Activated CD4-positive, alpha-beta T cell treated with anti-CD3 and anti-CD28 coated beads for 1 hour (primary cell): ENCODE measurements around the gene UNC80.
"Not testable (repeated sequence)": the region's sequence is repeated elsewhere in the genome, so short reads cannot be mapped to it uniquely, and the experiment has no call there.

Experiments used
- DNase-seq: peaks from one replicate; pipeline ENCODE4 v3.0.0-alpha.2; 2020

The UNC80 gene, protein sequence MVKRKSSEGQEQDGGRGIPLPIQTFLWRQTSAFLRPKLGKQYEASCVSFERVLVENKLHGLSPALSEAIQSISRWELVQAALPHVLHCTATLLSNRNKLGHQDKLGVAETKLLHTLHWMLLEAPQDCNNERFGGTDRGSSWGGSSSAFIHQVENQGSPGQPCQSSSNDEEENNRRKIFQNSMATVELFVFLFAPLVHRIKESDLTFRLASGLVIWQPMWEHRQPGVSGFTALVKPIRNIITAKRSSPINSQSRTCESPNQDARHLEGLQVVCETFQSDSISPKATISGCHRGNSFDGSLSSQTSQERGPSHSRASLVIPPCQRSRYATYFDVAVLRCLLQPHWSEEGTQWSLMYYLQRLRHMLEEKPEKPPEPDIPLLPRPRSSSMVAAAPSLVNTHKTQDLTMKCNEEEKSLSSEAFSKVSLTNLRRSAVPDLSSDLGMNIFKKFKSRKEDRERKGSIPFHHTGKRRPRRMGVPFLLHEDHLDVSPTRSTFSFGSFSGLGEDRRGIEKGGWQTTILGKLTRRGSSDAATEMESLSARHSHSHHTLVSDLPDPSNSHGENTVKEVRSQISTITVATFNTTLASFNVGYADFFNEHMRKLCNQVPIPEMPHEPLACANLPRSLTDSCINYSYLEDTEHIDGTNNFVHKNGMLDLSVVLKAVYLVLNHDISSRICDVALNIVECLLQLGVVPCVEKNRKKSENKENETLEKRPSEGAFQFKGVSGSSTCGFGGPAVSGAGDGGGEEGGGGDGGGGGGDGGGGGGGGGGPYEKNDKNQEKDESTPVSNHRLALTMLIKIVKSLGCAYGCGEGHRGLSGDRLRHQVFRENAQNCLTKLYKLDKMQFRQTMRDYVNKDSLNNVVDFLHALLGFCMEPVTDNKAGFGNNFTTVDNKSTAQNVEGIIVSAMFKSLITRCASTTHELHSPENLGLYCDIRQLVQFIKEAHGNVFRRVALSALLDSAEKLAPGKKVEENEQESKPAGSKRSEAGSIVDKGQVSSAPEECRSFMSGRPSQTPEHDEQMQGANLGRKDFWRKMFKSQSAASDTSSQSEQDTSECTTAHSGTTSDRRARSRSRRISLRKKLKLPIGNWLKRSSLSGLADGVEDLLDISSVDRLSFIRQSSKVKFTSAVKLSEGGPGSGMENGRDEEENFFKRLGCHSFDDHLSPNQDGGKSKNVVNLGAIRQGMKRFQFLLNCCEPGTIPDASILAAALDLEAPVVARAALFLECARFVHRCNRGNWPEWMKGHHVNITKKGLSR (N-terminal part only)

DNA sequence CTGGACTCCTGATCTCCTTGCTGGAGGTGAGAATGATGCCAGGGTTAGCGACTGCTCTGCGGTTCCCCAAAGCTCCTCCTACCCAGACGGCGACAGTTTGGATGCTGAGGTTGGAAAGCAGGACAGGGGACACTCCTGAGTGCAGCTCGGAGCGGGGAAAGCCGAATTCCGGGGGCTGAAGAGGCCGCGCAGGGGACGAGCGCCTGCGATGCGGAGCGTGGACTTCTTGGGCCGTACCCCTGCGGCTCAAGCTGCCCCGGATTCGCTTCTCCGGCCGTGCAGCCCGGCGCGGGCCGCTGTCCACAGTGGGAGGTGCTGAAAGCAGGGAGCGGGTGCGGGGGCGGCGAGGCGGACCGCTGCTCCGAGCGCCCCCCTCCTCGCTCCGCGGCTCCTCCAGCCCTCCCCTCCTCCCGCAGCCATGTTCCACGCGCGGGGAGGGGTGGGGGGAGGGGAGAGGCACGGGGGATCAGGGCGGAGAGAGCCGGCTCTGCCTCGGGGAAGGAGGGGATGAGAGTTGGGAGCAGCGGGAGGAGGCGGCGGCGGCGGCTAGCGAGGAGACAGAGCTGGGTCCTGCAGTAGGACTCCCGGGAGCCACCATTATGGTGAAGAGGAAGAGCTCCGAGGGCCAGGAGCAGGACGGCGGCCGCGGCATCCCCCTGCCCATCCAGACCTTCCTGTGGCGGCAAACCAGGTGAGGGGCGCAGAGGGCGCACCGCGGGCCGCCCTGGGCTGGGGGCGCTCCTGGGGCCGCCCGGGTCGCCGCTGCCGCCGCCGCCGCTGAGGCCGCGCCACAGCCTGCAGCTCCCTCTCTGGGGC lies at the start of gene UNC80:
UNC80 (plus strand) TSS at position 359 of the 816 bp plus-strand sequence; CDS start at position 600, 241 bp downstream.
- no peak for DNase-seq

DNA sequence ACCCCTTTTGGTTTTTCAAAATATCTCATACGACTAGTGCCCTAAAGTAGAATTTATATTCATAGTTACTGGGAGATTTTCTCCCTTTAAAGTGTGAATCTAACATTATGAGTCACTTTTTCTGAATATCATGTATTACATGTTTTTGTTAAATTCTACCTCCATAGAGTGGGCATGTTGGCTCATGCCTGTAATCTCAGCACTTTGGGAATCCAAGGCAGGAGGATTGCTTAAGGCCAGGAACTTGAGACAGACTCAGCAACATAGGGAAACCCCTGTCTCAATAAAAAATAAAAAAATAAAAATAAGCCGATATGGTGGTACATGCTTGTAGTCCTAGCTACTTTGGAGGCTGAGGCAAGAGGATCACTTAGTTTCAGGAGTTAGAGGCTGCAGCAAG lies 45.3 kb upstream of the UNC80 start:
- DNase-seq = no peak

DNA sequence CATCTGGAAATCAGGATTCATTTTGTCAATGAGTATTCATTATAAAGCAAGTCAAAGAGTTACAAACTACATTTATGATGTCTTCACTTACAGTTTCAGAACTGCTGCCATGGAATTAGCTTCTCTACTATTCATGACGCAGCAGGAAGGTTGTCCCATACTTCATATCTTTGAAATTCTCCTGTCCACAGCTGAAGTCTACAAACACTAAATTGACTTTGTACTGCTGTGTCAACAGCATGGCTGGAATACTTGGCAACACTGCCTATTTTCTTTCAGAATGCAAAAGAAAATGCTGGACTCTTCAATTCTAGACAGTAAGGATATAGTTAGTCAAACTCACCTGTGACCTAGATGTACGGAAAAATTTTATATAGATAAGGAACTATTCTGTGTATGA lies 44.6 kb upstream of the UNC80 start:
- no peak for DNase-seq

DNA sequence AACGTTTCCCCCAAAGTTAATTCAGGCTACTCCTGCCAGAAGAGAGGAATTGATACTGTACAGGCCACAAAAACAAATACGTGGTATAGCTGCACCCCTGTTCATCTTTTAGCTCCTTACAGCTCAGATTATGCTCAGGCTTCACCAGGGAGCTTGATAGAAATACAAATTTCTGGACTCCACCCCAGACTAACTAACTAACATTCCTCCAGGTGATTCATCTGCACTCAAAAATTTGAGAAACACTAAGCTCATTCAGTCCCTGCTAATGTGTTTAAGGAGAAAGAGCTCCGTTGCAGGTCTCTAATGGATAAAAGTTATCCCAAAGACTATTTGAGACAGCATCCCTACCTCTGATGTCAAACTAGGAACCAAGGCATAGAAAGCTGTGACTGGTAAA lies 36.8 kb upstream of the UNC80 start:
- no peak for DNase-seq

DNA sequence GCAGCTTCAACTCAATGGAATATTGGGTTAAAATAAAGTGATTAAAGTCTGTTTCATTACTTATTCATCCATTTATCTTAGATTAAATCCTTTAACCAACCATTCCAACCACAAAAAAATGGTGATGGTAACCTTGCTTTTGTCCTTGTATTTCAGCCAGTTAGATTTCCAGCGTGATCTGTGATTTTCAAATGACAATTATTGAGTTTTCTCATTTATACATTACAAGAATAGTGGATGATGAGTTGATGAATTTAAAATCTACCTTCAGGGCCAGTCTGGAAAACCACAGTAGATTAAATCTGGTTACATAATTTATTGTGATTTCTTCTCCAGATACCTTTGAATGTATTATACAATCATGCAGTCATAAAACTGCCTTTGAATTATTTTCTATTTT lies 29.7 kb upstream of the UNC80 start:
- DNase-seq = no peak

DNA sequence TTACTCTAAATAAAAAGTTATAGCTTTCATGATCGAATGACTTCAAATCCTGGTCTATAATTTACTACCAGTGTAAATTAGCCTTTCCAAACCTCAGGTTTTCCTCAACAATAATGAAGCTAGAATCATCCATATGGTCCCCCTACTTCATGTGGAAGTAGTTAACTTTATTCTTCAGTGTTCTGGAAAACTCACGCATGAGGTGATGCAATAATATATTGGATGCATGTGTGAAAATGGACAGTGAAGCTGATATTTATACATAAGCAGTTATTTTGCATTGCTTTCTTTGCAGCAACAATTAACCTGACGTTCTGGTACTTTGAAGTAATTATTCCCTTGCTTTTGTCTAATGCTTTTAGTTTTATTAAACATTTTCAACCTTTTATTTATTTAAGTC lies 18.6 kb upstream of the UNC80 start:
- DNase-seq = no peak

DNA sequence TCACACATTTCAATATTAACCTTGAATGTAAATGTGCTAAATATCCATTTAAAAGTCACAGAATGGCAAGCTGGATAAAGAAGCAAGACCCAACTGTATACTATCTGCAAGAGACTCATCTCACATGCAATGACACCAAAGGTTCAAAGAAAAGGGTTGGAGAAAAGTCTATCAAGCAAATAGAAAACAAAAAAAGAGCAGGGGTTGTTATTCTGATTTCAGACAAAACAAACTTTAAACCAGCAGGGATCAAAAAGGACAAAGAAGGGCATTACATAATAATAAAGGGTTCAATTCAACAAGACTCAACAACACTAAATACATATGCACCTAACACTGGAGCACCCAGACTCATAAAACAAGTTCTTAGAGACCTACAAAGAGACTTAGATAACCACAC lies 14.5 kb upstream of the UNC80 start:
- no peak for DNase-seq

DNA sequence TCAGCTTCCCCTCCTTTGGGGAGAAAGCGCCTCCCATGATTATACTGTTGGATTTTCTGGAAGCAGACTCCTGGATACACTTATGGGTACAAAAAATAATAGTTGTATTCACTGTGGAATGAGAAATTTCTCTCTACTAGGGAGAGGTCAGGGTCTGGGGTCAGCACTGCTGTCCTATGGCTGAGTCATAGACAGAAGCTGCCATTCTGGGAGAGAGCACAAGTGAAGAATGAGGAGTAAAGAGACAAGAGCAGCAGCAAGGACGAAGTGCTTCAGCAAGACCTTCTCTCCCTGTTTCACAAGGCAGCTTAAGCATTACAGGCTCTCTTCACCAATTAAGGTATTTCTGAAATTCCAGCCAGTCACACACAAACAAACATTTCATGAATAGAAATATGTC lies 10.1 kb upstream of the UNC80 start:
- no peak for DNase-seq

DNA sequence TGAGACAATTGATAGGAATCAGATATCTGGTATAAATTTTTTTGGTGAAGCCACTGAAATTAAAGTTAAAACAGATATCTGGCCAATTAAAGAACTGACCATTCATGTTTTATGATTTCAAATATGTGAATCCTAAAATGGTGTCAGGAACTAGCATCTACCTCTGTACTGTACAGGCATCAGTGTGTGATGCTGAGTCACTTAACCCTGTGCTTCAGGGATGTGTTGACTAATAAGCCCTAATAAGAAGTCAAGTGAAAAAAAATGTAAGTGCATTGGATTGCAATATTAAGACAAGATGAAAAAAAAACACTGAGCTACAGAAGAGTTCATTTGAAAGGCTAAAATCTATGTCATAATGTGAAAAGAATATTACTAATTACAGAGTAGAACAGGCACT lies 9.1 kb upstream of the UNC80 start:
- DNase-seq = no peak

DNA sequence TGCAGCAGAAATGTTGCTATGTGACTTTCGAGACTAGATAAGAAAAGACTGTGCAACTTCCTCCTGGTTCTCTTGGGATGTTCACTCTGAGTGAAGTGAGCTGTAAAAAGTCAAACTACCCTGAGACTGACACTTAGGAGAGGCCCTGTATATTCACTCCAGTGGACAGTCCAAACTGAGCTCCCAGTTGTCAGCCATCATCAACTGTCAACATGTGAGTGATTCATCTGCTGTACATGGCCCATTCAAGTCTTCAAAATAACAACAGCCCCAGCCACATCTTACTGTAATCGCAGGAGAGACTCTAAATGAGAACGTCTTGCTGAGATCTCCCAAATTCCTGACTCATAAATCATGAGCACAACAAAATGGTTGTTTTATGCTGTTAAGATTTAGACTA lies 8.5 kb upstream of the UNC80 start:
- no peak for DNase-seq

DNA sequence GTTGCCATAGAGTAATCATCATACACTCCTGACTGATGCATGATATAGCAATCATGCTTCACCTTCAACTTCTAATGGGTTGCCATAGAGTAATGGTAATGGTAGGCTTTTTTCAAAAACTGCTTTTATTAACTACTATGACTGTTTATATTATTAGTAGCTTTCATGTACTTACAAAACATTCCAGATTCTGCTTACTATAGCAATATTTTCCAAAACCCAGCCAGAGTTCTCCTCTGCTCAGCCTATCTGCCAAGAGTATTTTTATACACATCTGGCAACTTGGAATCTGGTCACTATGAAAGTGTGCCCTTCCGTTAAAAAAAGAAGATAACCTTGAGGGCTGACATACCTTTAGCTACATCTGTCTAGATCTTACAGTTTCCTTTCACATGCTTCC lies 5.0 kb upstream of the UNC80 start:
- DNase-seq = no peak

DNA sequence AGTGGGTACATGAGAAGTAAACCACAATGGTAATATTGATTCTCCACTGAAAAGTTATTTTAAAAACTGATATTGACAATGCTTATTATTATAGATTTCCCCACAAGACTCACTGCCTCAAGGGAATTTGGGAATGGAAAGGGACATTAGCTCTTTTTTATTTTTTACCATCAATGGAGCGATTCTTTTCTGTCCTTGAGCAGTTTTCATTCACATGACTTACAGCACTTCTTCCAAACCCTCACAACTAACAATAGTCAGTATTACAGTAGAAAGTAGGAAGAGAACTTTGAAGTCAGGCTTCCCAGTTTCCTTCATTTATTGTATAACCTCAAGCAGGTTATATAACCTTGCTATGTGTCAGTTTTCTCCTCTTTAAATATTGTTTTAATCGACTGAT lies 4.3 kb upstream of the UNC80 start:
- no peak for DNase-seq

DNA sequence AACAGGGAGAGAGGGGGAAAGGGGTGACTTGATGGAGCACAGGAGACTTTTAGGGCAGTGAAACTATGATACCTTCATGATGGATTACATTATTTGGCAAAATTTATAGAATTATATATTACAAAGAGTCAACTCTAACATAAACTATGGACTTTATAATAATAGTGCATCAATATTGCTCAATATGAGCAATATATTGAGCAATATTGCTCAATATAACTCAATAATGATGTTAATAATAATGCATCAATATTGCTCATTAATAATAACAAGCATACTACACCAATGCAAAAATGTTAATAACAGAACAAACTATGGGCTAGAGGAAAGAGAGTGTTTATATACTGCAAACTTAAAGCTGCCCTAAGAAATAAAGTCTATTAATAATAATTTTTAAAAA lies 3.1 kb upstream of the UNC80 start:
- DNase-seq = no peak

DNA sequence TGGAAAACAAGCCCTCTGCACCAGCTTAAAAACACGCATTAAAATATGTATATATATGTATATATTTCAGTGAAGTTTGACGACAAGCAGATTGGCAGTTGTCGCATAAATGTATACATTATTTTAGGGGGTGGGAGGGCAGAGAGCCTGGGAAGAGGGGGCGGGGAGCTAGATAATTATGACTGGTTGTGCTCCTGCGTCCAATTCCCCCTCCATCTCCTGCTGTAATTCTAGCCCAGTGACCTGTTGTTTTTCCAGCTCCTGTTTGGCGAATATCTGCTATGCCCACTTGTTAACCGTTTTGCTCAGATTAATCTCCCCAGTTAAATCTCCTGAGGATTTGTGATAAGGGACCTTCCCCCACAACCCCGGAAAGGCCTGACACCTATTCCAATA lies 656 bp downstream of the UNC80 start:
- no peak for DNase-seq

DNA sequence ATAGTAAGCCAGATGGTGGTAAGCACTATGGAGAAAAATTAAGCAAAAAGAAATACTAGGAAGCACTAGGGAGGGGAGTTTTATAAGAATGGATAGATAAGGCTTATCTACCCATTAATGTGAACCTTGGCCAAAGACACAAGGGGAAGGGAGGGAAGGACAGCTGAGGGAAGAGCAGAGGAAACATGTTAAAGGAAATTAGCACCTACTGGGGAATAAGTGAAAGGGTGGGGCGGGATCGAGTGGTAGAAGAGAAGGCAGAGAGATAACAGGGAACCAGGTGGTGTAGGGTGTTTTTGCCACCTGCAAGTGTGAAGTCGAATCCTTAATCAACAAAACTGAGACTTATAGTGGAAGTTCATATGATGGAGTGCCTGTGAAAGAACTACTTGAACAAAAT lies 1.7 kb downstream of the UNC80 start:
- no peak for DNase-seq

DNA sequence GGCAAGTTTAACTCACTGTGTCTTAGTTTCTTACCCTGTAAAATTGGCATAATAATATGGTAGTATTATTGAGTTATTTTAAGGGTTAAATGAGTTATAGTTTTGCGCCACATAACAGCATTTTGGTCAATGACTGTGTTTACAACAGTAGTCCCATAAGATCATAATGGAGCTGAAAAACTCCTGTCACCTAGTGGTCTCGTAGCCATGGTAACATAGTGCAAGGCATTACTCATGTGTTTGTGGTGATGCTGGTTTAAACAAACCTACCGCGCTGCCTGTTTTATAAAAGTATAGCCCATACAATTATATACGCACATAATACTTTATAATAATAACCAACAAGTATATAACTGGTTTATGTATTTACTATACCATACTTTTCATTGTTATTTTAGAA lies 15.8 kb downstream of the UNC80 start:
- DNase-seq = no peak

DNA sequence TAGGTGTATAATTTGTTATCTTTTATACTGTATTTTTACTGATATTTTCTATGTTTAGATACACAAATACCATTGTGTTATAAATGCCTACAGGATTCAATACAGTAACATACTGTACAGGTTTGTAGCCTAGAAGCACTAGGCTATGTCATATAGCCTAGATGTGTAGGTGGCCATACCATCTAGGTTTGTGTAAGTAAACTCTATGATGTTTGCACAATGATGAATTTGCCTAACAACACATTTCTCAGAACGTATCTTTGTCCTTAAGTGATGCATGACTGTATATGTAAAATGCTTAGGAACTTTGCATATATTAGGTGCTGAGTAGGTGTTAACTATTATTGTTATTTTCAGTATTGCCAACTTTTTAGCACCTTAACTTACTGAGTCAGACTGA lies 17.3 kb downstream of the UNC80 start:
- DNase-seq = no peak

DNA sequence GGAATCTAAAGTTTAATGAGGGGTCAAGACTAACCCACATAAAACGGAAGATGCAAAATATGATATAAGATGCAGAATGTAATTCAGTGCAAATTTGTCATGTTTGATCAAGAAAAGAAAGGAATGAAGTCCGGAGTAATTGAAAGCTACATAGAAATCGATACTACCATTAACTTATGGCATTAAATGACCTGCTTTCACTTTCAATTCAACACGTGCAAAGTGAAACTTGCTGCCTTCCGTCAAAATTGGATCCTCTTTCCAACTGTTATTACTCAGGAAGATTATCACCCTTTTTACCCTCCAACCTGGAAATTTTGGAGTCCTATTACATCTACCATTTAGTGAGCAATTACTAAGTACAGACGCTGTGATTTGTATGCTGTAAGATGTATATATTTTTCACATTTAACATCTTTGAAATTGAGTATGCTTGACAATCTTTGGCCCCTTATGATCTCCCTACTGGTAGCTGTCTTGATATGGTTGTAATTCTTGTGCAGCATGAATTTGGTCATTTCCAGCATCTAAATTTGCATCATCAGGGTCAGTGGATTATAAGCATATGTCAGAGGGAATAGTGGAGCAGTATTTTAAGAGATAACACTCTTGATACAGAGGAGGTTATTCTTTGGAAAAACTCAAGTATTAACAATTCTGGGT lies 18.6 kb downstream of the UNC80 start:
- no peak for DNase-seq

DNA sequence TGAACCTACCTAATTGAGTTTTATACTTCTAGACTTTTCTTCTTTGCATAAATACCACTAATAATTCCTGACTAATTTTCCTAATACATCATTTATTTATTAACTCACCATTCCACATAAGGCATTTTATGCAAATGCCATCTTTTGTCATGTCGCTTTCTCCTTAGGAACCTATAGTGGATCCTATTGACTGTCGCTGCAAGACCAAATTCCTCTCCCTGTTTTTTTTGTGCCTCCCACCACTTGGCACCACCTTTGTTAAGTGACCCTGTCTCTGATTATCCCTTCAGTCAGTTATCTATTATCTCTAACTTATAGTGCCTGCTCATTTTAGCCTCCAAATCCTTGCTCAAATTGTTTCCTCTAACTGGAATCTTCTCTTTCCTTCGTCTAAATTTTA lies 19.5 kb downstream of the UNC80 start:
- DNase-seq = no peak

DNA sequence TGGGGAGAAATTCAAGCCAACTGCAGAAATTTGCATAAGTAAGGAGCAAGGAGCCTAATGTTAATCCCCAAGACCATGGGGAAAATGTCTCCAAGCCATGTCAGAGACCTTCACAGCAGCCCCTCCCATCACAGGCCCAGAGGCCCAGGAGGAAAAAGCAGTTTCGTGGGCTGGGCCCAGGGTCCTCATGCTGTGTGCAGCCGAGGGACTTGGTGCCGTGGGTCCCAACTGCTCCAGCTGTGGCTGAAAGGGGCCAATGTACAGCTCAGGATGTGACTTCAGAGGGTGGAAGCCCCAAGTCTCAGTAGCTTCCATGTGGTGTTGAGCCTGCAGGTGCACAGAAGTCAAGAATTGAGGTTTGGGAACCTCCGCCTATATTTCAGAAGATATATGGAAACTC lies 23.8 kb downstream of the UNC80 start:
- DNase-seq = not testable (repeated sequence)

DNA sequence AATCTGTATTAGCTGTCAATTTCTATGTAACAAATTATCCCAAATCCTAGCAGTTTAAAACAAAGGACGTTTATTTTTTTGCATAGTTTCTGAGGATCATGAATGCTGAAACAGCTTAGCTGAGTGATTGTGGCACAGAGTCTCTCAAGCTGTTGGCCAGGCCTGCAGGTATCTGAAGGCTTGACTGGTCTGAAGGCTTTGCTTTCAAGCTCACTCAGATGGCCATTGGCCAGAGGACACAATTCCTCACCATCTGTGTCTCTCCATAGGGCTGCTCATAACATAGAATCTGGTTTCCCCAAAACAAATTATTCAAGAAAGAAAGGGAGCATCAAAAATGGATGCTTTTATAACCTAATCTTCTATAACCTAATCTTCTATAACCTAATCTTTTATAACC lies 33.7 kb downstream of the UNC80 start:
- DNase-seq = no peak

DNA sequence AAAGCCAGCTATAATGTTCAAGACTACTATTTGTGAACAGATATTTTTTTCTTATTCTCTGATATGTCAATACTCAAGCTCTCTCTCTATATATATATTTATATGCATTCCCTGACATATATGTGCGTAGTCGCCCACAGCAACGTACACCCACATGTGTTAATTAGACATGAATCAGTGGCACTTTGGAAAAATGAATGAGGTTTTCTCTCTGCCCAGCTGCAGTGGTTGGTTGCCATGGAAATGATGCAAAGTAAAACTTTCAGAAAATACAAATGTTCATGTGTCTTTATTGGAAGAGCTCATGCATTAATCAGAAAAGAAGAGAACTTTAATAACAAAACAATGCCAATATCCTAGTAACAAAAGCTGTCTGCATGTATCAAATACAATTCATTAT lies 34.7 kb downstream of the UNC80 start:
- DNase-seq = no peak
